ENCODE results near the gene NDUFA8. TPM values are rescaled to one million over a fixed set of nuclear protein-coding genes. Genes with fewer than 3 reads are reported as not detected.

NDUFA8 gene
- total RNA-seq, 1 donor from 2014 or later: 45.2 TPM

- no peak overlapping the region for H3K27ac Mint-ChIP-seq (ENCODE audit: unreplicated experiment)
- peaks cover 6% of the 10 kb centered on the region for H3K4me1 Mint-ChIP-seq (ENCODE audit: unreplicated experiment)
- H3K9me3 Mint-ChIP-seq (ENCODE audit: unreplicated experiment): no peaks in the 10 kb centered on the region
- no peak for DNase-seq (ENCODE audit: low spot score)
- no peaks in the 10 kb centered on the region for H3K36me3 Mint-ChIP-seq (ENCODE audit: low read depth, unreplicated experiment)
- H3K4me3 Mint-ChIP-seq (ENCODE audit: unreplicated experiment): no peak overlapping the region
- TF ChIP-seq, protein P1, sequence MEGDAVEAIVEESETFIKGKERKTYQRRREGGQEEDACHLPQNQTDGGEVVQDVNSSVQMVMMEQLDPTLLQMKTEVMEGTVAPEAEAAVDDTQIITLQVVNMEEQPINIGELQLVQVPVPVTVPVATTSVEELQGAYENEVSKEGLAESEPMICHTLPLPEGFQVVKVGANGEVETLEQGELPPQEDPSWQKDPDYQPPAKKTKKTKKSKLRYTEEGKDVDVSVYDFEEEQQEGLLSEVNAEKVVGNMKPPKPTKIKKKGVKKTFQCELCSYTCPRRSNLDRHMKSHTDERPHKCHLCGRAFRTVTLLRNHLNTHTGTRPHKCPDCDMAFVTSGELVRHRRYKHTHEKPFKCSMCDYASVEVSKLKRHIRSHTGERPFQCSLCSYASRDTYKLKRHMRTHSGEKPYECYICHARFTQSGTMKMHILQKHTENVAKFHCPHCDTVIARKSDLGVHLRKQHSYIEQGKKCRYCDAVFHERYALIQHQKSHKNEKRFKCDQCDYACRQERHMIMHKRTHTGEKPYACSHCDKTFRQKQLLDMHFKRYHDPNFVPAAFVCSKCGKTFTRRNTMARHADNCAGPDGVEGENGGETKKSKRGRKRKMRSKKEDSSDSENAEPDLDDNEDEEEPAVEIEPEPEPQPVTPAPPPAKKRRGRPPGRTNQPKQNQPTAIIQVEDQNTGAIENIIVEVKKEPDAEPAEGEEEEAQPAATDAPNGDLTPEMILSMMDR (IDR thresholded peaks at IDR 0.05; ENCODE audit: unreplicated experiment): no peak
- peaks cover 4% of the 10 kb centered on the region for H3K27me3 Mint-ChIP-seq (ENCODE audit: unreplicated experiment)
Observed at GRCh38 chr9:122179690-122180074, 20.1 kb upstream of the NDUFA8 start.

DNA sequence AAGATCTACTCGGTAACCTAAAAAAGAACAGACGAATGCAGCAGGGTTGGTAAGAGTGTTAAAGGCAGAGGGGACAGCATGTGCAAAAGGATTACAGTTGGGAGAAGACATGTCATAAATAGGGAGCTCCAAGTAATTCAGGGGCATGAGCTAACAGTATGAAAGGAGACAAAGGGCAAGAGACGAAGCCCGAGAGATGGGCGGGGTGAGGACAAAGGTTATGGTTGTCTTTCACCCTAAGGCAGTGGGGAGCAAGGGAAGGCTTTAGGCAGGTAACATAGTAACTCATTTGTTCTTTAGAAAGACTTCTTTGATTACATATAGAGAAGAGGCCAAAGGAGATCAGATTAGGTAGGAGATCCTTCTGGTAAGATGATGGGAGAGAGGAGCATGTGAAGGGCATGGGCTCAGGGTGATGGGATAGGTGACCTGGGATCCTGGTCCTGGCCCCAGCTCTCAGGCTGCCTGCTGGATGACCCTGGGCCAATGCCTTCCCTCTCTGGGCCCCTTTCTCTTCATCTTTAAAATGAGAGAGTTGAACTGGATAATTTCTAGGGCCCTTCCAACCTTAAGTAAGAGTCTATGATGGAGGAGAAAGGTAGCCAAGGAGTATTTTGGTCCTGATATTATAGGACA is 19.6 kb upstream of the NDUFA8 start:
- H3K27ac Mint-ChIP-seq (ENCODE audit: unreplicated experiment): no peak overlapping the region
- H3K36me3 Mint-ChIP-seq (ENCODE audit: low read depth, unreplicated experiment): no peaks in the 10 kb centered on the region
- H3K9me3 Mint-ChIP-seq (ENCODE audit: unreplicated experiment): no peaks in the 10 kb centered on the region
- H3K4me1 Mint-ChIP-seq (ENCODE audit: unreplicated experiment): peaks cover 6% of the 10 kb centered on the region
- no peak for DNase-seq (ENCODE audit: low spot score)
- TF ChIP-seq, protein P1 (IDR thresholded peaks at IDR 0.05; ENCODE audit: unreplicated experiment): no peak
- H3K27me3 Mint-ChIP-seq (ENCODE audit: unreplicated experiment): peaks cover 4% of the 10 kb centered on the region
- no peak overlapping the region for H3K4me3 Mint-ChIP-seq (ENCODE audit: unreplicated experiment)

GRCh38 chr9:122176916-122177315 is 17.3 kb upstream of the NDUFA8 start:
- H3K27me3 Mint-ChIP-seq (ENCODE audit: unreplicated experiment): peaks cover 6% of the 10 kb centered on the region
- H3K4me3 Mint-ChIP-seq (ENCODE audit: unreplicated experiment): no peak overlapping the region
- no peak for DNase-seq (ENCODE audit: low spot score)
- H3K27ac Mint-ChIP-seq (ENCODE audit: unreplicated experiment): no peak overlapping the region
- H3K4me1 Mint-ChIP-seq (ENCODE audit: unreplicated experiment): peaks cover 8% of the 10 kb centered on the region
- H3K9me3 Mint-ChIP-seq (ENCODE audit: unreplicated experiment): no peaks in the 10 kb centered on the region
- peaks cover 4% of the 10 kb centered on the region for H3K36me3 Mint-ChIP-seq (ENCODE audit: low read depth, unreplicated experiment)
- TF ChIP-seq, protein P1 (IDR thresholded peaks at IDR 0.05; ENCODE audit: unreplicated experiment): no peak

DNA sequence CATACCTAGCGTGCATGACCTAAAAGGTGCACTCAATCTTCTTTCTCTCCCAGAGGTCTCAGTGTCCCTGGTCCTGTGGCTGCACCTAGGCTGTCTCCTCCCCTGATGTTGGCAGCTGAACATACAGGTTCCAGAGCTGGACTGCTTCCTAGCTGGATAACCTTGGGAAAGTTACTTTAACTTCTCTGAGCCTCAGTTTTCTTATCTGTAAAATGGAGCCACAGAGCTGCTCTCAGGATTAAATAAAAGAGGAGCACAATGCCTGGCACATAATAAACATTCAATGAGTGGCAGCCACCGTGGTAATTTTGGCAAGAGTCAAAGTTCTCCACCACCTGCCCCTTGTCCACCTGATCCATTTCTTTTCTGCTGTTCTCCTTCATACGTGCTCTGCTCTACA is 14.1 kb upstream of the NDUFA8 start:
- H3K27ac Mint-ChIP-seq (ENCODE audit: unreplicated experiment): no peak overlapping the region
- H3K9me3 Mint-ChIP-seq (ENCODE audit: unreplicated experiment): no peaks in the 10 kb centered on the region
- peaks cover 4% of the 10 kb centered on the region for H3K36me3 Mint-ChIP-seq (ENCODE audit: low read depth, unreplicated experiment)
- TF ChIP-seq, protein P1 (IDR thresholded peaks at IDR 0.05; ENCODE audit: unreplicated experiment): no peak
- peaks cover 6% of the 10 kb centered on the region for H3K27me3 Mint-ChIP-seq (ENCODE audit: unreplicated experiment)
- no peak for DNase-seq (ENCODE audit: low spot score)
- peaks cover 8% of the 10 kb centered on the region for H3K4me1 Mint-ChIP-seq (ENCODE audit: unreplicated experiment)
- H3K4me3 Mint-ChIP-seq (ENCODE audit: unreplicated experiment): no peak overlapping the region

GRCh38 chr9:122172131-122172530 is 12.6 kb upstream of the NDUFA8 start:
- peaks cover 5% of the 10 kb centered on the region for H3K9me3 Mint-ChIP-seq (ENCODE audit: unreplicated experiment)
- TF ChIP-seq, protein P1 (IDR thresholded peaks at IDR 0.05; ENCODE audit: unreplicated experiment): no peak
- H3K4me1 Mint-ChIP-seq (ENCODE audit: unreplicated experiment): peaks cover 8% of the 10 kb centered on the region
- peaks cover 14% of the 10 kb centered on the region for H3K36me3 Mint-ChIP-seq (ENCODE audit: low read depth, unreplicated experiment)
- H3K27ac Mint-ChIP-seq (ENCODE audit: unreplicated experiment): no peak overlapping the region
- DNase-seq (ENCODE audit: low spot score): no peak
- H3K4me3 Mint-ChIP-seq (ENCODE audit: unreplicated experiment): no peak overlapping the region
- H3K27me3 Mint-ChIP-seq (ENCODE audit: unreplicated experiment): peaks cover 8% of the 10 kb centered on the region

Measured in endothelial cell (in vitro differentiated cells).